ENCODE data around the gene NLRC5. TPM values are rescaled to one million over a fixed set of nuclear protein-coding genes. Genes with fewer than 3 reads are reported as not detected.

NLRC5 gene, protein sequence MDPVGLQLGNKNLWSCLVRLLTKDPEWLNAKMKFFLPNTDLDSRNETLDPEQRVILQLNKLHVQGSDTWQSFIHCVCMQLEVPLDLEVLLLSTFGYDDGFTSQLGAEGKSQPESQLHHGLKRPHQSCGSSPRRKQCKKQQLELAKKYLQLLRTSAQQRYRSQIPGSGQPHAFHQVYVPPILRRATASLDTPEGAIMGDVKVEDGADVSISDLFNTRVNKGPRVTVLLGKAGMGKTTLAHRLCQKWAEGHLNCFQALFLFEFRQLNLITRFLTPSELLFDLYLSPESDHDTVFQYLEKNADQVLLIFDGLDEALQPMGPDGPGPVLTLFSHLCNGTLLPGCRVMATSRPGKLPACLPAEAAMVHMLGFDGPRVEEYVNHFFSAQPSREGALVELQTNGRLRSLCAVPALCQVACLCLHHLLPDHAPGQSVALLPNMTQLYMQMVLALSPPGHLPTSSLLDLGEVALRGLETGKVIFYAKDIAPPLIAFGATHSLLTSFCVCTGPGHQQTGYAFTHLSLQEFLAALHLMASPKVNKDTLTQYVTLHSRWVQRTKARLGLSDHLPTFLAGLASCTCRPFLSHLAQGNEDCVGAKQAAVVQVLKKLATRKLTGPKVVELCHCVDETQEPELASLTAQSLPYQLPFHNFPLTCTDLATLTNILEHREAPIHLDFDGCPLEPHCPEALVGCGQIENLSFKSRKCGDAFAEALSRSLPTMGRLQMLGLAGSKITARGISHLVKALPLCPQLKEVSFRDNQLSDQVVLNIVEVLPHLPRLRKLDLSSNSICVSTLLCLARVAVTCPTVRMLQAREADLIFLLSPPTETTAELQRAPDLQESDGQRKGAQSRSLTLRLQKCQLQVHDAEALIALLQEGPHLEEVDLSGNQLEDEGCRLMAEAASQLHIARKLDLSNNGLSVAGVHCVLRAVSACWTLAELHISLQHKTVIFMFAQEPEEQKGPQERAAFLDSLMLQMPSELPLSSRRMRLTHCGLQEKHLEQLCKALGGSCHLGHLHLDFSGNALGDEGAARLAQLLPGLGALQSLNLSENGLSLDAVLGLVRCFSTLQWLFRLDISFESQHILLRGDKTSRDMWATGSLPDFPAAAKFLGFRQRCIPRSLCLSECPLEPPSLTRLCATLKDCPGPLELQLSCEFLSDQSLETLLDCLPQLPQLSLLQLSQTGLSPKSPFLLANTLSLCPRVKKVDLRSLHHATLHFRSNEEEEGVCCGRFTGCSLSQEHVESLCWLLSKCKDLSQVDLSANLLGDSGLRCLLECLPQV (N-terminal part only)
- 9.8 TPM for total RNA-seq
- long read RNA-seq, partial matches to known transcripts = 1 of 1 reads
- long read RNA-seq, other reads (novel, unspliced or antisense) = 0 of 1 reads

DNA sequence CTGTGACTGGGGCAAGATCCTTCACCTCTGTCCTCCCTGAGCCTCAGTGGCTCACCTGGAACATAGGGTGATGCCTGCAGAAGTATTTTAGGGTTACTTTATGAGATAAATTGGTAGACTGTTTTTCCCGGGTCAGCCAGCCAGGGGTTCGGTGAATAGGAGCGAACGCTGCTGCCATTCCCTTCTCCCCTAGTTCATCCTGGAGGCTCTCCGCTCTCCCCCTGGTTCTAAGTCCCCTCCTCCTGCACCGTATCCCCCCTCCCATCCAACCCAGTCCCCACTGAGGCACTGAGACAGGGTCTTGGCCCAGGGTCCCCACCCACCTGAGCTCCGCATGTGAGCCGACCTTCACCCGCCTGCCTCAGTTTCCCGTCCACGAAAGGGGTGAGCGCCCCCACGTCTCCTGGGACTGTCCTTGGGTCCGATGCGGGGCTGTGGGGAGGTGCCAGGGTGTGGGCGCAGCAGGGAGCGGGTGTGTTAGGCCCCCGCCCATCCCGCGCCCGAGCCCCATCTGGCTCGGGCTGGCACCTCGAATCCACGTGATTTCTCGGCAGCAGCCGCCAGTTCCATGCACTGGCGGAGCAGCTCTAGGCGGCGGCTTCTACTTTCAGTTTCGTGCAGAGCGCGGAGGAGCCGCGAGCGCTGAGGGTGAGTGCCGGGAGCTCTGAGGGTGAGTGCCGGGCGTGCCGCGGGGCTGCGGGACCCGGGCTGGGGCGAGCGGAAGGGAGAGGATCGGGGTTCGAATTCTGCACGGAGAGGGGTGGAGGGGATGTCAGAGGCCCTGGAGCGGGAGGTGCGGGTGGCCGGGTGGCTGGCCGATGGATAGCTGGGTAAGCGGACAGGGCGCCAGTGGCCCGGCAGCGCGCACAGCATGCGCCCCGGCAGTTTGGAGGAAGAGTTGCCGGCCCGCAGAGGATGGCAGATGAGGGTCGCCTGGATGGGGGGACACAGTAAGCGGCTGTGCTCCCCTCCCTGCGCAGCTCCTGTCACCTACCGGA, at the start of gene NLRC5:
NLRC5 (plus strand) TSS at position 610 of the 998 bp plus-strand sequence. CDS start 31,156 bp downstream, outside the sequence.
- intact Hi-C loops (cut with micrococcal nuclease) = no loop called here
- ATAC-seq = peak; percentile 93
- peak; percentile 91 for DNase-seq

DNA sequence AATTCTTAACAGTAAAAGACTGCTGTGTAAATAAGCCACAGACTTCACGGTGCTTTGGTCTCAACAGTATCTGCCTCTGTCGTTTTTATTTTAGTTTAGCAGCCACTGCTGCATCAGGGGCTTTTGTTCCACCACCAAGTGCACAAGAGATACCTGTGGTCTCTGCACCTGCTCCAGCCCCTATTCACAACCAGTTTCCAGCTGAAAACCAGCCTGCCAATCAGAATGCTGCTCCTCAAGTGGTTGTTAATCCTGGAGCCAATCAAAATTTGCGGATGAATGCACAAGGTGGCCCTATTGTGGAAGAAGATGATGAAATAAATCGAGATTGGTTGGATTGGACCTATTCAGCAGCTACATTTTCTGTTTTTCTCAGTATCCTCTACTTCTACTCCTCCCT, 49.6 kb upstream of the NLRC5 start:
- intact Hi-C loops (cut with micrococcal nuclease) = loop anchor here (10.0 kb wide), 1 partner anchor 75 kb away; the partner anchor contains the start of gene SLC12A3
- ATAC-seq (no peak), DNase-seq (no peak)

DNA sequence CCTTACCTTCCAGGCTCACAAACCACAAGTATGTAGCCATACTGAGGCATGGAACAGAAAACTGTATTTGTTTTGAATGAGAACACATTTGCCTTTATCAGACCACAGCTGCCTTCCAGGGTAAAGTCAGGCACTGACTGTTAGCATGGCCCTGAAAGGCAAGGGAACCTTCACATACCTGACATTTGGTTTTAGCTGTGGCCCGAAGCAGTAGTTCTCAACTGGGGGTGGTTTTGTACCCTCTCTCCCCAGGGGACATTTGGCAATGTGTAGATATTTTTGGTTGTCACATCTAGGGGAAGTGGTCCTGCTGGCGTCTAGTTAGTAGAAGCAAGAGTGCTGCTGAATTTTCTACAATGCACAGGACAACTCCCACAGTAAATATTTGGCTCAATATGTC, 48.3 kb upstream of the NLRC5 start:
- intact Hi-C loops (cut with micrococcal nuclease) = no loop called here
- no peak for DNase-seq

DNA sequence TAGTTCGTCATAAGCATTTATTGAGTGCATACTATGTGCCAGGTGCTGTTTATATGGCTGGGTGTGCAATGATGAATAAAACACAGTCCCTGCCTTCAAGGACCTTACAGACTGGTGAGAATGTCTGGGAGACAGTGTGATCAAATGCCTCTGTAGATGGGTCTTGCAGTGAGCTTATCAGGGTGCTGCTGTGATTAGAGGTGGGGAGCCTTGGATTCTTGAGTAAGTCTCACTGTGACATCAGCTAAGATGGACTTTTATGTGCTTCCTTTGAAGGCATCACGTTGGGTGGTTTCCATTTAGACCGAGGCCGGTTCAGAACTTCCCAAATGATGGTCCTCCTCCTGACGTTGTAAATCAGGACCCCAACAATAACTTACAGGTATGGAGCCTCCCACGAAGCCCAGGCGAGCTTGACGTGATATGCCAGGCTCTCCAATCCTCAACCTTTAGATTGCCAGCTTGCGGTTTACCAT, 47.5 kb upstream of the NLRC5 start:
- intact Hi-C loops (cut with micrococcal nuclease) = no loop called here
- ATAC-seq = no peak

More for the DNA sequence above, 48.3 kb upstream of the NLRC5 start:
- ATAC-seq = no peak

DNA sequence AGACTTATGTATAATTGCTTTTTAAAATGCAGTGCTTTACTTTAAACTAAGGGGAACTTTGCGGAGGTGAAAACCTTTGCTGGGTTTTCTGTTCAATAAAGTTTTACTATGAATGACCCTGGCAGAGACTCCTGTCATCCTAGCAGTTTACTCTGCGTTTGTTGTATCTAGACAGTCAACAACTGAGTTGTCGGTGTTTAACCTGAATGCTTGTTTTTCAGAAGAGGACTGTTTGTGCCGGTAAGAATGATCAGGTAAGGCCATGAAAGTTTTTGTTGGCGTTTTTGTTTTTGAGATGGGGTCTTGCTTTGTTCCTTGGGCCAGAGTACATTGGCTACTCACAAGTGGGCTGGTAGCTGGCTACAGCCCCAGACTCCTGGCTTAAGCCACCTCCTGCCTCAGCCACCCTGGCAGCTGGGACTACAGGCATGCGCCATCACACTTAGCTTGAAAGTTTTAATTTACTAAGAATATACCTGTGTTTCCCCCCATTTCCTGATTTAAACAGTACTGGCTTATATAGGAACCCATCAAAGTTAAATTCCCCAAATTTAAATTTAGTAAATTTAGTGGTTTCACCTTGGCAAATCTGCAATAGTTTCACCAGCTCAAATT, 45.5 kb upstream of the NLRC5 start:
- ATAC-seq (no peak), DNase-seq (no peak)
- intact Hi-C loops (cut with micrococcal nuclease) = no loop called here

More for the DNA sequence above, 47.5 kb upstream of the NLRC5 start:
- no peak for DNase-seq

DNA sequence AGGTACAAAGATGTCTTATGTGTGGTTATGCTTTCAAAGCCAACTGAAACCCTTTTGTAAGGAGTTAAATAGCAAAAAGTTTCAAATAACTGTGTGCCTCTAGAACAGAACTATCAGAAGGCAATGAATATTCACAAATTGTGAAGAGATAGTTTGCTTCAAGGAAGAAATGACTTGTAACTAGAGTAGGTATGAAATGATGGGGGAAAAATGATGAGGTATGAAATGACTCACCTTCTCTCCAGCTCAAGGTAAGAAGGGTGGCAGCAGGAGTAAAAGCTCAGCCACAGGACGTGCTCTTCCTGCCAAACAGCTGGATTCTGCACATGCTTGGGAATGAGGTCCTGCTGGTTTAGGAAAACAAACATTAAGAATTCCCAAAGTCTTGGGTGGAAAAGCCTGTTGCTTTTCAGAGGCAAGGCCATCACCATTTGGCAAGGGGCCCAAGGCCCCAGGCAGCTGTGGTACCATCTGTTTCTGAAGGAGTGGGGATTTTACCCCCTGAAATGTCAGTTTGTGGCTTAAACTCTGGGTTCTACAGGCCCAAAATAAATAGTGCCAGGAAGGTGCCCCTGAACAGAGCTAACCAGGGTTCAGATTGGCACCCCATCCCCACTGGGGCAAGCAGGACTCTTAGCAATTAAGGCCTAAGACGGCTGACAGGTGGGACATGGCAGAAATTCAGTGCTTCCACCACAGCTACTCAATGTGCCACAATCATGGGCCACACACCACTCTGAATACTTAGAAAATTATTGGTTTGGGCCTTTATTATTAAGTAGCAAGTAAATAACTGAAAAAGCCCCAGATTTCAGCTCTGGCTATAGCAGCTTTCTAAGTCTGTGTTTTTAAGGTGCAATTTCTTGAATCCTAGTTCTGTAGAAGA, 44.2 kb upstream of the NLRC5 start:
- ATAC-seq = no peak
- intact Hi-C loops (cut with micrococcal nuclease) = no loop called here

DNA sequence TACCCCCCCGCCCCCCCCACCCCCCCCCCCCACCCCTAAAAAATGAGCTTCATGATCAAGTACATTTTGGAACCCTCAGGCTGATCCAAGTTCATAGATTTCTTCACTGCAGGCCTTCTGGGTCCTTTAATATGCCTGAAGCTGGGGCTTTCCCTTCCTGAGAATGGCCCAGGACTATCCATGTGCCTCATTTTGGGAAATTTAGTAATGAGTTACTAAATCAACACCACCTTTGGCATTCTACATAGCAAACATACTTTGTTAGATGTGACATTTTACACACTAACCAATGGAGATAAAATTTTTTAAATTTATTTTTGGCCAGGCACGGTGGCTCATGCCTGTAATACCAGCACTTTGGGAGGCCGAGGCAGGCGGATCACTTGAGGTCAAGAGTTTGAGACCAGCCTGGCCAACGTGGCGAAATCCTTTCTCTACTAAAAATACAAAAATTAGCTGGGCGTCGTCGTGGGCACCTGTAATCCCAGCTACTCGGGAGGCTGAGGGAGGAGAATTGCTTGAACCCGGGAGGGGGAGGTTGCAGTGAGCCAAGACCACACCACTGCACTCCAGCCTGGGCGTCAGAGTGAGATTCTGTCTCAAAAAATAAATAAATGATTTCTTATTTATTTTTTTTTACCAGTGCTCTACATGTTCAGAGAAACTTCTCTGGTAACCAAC, 43.4 kb upstream of the NLRC5 start:
- intact Hi-C loops (cut with micrococcal nuclease) = no loop called here
- ATAC-seq (no peak), DNase-seq (no peak)

More for the DNA sequence above, 44.2 kb upstream of the NLRC5 start:
- no peak for DNase-seq

DNA sequence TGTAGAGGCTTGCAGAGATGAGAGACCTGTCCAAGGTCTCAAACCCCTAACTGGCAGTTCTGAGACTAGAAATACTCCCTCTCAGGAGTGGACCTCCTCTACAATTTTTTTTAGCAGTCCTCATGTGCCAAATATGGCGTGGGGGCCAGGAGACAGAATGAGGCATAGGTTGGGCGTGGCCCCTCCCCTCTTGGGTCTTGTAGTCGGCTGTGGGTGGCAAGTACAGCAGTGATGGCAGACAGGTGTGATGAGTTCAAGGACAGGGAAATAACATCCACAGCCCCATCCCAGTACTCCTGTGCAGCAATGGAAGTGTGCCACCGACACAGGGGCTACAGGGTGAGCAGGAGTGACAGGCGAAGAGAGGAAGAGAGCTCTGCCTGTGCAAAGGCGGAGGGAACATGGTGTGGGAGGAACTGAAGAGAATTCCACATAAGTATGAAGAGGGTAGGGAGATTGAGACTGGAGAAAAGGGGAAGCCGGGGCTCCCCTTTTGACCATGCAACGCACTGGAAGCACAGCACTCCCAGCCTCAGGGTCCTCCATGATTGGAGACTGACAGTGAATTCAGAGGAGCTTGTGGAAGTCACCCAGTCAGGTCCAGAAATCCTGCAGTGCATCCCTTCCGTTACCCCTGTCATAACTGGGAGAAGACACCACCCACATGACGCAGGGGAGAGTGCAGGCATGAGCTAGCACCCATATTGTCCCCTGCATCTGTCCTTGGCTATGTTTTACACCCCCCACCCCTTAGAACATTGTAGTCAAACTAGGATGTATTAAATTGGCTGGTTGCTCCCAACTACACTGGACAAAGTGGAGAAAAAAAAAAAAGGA, 42.4 kb upstream of the NLRC5 start:
- peak; percentile 25 for ATAC-seq
- intact Hi-C loops (cut with micrococcal nuclease) = no loop called here
- DNase-seq = no peak

DNA sequence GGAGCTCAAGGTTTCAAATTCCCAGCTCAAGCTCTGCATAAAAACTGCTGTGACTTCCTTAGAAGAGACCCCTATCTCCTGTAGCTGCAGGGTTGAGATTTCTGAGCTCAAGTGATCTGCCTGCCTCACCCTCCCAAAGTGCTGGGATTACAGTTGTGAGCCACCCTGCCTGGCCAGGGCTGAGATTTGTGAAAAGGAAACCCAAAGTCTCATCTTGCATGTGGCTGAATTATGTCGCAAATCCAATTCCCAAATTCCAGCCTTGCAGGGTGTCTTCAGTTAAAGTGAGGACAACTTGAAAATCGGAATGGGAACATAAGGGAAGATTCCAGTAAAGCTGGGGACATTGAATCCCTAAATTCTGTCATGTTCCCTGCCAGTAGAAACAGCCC, 41.8 kb upstream of the NLRC5 start:
- ATAC-seq = no peak
- intact Hi-C loops (cut with micrococcal nuclease) = no loop called here

DNA sequence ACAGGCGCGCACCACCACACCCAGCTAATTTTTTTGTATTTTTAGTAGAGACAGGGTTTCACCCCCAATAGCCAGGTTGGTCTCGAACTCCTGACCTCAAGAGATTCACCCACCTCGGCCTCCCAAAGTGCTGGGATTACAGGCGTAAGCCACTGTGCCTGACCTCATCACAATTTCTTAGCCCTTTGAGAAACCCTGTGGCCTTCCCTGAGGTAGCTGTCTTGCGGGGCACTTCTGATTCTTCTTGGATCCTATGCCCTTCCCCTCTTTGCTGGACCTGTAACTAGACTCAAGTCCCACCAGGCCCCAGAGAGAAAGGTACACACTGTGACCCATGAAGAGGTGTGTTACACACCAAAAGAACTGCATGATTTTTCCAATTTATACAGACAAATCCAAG, 41.1 kb upstream of the NLRC5 start:
- ATAC-seq = no peak
- no peak for DNase-seq
- intact Hi-C loops (cut with micrococcal nuclease) = no loop called here

More for the DNA sequence above, 41.8 kb upstream of the NLRC5 start:
- no peak for DNase-seq

DNA sequence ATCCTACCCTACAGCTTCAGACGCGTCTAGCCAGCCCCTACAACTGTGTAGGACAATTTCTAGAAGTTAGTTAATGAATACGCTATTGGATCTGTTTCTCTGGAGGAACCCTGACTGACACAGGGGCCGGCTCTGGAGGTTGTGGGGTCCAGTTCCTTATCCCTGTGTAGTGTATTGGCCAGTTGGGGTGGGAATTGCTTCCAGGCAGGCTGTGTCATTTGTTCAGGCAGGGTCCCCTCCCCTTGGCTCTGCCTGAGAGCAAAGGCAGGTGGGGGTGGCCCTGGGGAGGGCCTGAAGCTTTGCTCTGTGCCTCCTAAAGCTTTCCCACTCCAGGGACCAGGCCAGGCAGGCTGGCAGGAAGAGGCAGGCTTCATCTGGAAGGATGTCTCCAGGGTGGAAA, 39.3 kb upstream of the NLRC5 start:
- ATAC-seq = no peak
- no peak for DNase-seq

DNA sequence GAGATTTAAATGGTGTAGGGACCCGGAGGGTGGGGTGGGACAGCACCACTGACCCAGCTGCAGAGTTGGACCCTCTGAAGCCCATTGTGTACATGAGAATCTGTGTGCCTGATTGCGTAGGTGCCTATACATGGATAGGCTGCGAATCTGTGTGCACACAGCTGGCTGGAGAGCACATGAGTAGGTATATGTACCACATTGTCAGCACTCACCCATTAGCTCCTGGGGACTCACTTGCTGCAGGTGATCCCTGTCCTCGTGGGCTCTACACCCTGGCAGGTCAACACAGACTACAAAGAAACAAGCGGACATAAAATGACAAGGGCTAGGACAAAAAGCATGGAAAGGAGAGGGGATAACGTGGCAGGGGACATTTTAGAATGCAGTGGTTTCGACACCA, 38.9 kb upstream of the NLRC5 start:
- intact Hi-C loops (cut with micrococcal nuclease) = no loop called here
- ATAC-seq (no peak), DNase-seq (no peak)

More for the DNA sequence above, 39.3 kb upstream of the NLRC5 start:
- intact Hi-C loops (cut with micrococcal nuclease) = no loop called here

DNA sequence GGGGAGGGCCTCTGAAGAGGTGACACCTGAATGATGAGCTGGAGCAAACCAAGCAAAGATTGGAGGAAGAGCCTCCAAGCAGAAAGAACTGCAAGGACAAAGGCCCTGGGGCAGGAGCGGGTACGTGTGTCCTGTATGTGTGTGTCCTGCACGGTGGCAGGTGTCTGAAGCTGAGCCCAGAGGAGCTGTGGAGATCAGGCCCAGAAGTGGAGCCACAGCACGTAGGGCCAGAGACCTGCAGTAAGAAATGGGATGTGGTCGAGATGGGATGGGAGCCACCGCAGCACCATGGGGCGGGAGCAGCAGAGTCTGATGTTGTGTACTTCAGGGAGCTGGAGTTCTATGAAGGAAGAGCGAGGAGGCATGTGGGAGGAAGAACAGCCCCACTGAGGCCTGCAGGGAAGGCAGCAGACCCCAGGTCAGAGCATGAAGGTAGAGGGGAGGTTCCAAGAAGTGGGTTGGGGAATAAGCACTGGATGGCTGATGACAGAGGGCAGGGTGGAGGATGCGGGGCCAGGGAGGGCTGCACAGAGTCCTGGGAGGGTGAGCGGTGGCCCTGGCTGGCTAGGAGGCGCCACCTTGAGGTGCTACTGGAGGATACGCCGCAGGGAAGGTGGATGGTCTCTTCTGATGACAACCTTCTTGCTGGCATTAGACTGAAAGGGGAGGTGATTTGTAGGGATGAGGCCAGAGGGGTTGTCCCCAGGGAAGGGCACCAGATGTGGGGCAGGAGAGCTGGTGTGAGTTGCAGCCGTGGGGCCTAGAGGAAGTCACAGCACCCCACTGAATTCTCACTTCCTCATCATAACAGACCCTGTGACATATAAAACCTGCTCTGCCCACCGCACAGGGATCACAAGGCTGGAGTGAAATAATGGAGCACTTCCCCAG, 38.2 kb upstream of the NLRC5 start:
- peak; percentile 72 for ATAC-seq
- DNase-seq = peak; percentile 53
- intact Hi-C loops (cut with micrococcal nuclease) = no loop called here

DNA sequence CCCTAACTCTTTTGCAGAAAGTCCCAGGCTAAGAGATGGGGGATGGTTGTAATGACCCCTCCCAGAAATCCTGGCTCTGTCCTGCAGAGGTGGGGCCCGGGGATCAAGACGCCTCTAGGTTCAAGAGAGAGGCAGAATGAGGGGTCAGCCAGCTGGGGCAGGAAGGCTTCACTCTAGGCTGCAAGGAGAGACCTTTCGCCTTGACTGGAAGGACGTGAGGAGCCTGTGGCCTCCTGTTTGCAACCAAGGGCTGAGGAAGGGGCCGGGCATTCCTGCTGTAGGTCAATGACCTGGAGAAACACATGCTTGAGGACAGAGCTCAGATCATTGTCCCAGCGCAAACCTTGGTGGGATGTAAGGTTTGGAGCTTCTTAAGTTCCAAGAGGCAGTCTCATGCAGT, 36.4 kb upstream of the NLRC5 start:
- ATAC-seq (no peak), DNase-seq (no peak)
- intact Hi-C loops (cut with micrococcal nuclease) = no loop called here
